Stimulated activated CD4-positive, alpha-beta T cell treated with anti-CD3 and anti-CD28 coated beads, Interleukin-1b, Interleukin-23, amount 100 ng/mL, for 1 hour (primary cell): ENCODE measurements around the gene SLX4IP.
"Not testable (repeated sequence)": the region's sequence is repeated elsewhere in the genome, so short reads cannot be mapped to it uniquely, and the experiment has no call there.

Source experiments
- DNase-seq, 2 donors: peaks; one replicate each; pipeline ENCODE4 v3.0.0-alpha.2; 2020; ENCODE audit warnings: low read depth in 2 of 2

SLX4IP gene

DNA sequence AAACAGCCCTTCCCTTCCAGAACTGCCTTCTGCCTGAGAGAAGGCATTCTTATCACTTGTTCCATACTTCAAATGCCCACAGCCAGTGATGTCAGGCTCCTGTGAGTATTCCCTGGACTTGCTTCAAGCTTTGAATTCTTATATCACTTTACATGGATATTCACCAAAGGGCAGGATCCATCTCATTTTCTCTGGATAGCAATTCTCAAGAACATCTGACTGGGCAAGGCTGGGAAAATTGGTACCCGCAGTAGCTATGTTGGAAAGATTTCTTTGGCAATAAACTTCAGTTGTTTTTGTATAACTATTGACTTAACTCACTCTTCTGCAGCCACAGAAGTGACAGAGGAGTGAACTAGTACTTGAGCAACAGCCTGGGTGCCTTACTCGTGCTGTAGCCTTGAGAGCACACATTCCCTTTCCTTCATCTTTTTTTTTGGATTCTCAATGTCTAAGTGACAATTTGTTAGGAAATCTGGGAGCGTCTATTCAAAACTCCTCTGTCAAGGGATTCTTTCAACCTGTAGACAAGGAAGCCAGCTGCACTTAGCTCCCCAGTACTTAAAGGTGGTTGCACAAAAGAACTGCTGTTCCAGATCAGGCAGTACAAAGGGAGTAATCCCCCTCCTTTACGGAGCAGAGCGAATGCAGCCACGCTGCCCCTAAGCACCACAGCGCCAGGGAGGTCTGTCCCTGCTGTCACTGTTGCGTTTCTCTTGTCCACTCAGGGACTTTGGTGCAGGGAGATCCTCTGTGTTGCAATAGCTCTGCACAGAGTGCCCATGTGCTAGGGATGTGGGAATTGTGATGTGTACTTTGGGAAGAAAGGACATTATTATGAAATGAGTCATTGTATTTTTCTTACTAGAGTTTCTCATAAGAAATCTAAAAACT is 169.1 kb downstream of the SLX4IP start:
- DNase-seq, result no peak

DNA sequence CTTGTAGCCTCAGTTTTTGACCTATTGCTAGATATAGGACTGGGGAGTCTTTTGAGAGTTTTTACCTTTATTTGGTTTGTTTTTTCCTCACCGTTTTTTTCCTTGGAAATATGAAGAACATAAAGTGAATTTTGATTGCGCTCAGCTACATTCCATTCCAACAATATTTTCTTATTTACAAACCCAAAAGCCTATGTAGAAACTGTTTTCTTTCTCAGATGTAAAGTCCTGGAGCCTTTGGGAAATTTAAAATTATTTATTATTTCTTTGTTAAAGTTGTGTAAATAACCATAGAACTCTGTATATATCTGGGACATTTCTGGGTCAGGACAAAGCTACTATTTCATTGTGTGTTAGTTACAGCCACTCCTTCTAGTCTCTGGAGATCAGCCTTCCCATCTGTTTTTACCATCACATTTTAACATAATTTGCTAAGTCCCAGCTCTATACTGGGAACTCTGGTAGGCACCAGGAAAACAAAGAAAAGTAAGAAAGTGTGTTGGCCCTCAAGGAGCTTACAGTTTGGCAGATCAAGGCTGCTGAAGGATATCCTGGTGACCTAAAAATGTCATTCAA is 169.8 kb downstream of the SLX4IP start:
- DNase-seq, result no peak

DNA sequence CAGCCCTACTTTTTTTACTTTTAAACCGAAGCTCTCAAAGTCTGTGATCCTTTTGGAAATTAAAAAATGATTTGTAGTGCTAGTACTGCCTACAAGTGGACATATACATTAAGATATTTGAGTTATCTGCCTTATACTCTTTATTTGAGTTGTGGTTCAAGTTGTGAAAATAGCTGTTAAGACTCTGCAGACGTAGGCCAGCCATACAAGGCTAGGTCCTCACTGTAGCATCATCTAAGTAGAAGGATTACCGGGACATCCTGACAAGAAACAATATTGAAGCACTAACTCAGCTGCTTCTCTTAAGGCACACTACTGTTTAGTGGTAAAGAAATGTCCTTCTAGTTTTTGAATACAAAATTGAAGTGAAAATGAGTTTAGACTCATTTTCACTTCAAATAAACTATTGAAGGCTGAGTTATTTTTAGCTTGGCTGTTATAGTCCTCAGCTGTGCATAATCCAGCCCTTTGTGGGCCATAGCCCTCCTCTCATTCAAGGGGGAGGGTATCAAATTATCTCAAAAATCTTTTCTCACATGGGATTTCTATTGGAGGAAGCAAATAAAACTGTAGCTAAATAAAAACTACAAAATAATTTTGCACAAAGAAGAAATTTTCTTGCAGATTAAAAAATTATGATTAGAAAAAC is 170.6 kb downstream of the SLX4IP start:
- DNase-seq, result no peak

DNA sequence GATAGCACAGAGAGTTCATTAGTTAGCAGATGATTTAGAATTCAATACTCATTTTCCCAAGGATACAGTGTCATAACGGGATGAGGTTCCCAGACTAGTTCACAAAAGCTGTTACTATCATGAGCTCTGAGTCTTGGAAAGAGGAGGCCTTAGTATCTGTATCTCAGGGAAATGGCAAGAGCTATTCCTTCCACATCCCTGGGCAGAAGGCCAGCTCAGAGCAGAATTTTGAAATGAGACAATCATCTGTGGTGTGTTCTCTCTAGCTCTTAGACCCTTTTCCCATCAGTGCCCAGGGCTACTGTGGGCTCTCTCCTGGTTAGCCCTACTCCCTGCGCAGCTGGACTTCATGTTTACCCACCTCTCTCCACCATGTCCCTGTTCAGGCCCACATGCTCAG is 174.2 kb downstream of the SLX4IP start:
- no peak for DNase-seq

DNA sequence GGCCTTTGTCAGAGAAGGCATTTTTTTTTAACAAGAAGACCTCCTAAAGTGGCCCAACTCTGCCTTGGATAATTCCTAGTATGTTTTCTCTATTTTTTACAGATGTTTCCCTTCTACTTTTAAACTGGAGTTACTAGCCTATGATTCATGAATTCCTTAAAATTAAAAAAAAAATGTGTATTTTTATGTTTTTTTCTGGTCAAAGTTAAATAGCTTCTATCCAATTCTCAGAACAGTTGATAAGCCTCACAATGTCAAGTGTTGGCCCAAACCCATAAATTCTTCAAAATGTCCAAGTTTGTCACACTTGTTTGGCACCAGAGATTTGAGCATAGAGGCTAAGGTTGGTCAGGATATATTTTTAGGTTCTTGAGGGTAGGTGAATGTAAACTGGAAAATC is 174.7 kb downstream of the SLX4IP start:
- DNase-seq, result no peak

DNA sequence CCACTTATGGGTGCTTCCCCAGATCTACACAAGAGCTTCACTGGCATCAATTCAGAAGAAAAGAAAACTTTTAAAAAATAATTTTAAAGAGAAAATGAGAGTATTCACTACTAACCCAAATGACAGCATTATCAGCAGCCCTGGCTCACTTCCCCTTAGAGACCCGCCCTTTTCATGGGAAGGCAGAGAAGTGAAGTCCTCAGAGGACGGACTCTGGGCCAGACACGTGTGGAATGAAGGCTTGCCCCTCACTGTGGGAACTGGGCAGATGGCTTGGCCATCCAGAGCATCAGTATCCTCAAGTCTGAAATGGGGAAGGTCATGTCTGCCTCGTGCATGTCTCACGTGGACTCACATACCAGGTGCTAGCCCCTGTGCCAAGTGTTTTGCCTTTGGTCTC is 175.1 kb downstream of the SLX4IP start:
- DNase-seq, result no peak

DNA sequence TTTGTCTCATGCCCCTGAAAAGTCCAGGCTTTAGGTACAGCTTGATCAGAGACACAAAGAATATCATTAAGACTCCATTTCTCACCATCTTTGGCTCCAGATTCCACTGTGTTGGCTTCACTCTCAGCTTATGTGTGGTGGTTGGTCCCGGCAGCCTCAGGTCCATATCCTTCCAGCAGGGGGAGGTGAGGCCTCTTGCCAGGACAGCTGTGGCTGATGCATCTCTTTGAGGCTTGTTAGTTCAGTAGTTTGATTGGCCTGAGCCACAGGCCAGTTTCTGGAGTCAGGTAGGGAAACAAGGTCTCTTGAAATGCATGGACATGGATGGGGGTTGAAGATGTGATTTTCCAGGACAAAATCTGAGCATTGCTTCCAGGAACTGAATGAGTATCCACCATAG is 176.3 kb downstream of the SLX4IP start:
- DNase-seq, result no peak

DNA sequence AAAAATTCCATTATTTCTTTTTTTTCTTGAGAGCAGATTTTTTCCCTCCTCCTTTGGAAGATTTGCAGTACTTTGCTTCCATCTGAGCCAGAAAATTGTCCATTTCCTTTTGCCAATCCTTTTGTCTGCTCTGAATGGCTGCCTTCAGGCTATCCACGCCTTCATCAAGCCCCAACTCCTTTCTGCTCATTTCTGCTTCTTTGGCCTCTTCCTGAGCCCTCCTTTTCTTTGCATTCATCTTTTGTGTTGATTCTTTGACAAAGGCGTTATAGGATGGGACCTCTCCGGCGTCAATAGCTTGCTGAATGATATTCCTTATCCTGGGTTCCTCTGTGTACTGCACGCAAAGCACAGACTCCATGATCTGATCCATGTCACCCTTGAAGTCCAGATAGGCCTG is 178.3 kb downstream of the SLX4IP start:
- DNase-seq, result not testable (repeated sequence)

DNA sequence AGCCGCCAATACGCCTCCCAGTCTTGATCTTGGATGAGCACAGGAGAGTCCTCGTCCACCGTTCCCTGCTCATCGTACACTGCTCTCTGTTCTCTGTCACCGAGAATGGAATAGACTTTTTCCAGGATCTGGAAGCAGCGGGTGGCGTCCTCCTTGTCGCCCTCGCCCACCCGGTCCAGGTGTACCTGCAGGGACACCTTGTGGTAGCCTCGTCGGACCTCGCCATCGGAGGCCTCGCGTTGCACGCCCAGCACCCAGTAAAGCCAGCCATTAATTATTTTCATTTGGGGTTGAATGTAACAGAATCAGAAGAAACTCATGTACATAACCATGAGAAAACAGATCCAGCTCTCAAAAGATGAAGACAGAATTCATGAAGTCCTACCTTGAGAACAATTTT is 178.8 kb downstream of the SLX4IP start:
- no peak for DNase-seq

DNA sequence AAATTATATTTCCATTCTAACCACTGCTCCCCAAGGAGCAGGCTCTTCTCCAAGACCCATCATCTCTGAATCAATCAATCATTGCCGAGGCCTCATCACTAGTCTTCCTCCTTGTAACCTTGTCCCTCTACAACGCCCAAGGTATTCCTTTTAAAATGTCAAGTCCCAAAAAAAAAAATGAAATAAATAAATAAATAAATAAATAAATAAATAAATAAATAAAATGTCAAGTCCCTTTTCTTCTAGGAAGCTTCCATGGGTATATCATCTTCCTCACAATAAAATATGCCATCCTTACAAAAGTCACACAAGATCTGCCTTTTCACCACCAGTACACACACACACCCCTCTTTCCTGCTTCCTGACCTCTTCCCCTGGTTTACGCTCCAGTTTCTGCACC is 181.1 kb downstream of the SLX4IP start:
- no peak for DNase-seq

DNA sequence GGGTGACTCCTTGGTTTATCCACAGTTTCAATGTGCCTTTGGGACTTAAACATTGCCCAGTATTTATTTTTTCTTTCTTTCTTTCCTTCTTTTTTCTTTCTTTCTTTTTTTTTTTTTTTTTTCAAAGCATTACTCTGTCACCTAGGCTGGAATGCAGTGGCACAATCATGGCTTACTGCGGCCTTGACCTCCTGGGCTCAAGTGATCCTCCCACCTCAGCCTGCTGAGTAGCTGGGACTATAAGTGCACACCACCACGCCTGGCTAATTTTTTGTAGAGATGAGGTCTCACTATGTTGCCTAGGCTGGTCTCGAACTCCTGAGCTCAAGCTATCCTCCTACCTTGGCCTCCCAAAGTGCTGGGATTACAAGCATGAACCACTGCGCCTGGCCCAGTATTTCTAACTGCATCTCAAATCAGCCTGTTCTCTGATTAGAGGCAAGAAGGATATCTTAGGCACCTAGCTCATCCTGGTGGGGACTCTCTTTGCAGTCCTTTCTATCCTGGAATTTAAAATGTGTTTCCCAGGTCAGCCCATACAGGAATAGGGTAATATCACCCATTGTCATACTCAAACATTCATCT is 182.5 kb downstream of the SLX4IP start:
- DNase-seq, result not testable (repeated sequence)

DNA sequence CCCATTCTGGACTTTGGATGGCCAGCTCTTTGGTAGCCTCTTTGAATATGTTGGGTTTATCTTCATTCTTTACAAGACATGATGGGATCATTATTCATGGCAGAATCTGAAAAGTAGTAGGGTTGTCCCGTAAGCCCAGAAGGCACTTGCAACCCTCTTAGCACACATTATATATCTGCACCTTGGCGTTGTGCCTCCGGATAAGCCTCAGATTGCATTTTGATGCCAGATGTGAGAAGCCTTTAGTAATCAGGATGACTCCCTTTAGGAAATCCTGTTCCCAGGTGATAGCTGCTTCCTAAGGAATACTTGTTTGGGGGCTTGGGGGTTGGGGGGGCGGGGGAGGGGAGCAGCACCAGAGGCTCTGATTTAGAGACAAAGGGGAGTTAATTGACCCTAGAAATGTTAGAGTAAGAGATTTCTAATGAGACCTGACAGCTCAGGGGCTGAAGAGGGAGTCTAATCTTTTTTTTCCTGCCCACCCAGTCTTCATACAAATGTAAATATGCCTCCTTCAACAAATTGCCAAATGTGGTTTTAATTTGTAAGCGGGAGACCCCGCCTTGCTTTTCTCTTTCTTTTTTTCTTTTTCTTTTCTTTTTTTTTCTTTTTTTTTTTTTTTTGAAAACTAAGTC is 183.6 kb downstream of the SLX4IP start:
- DNase-seq, result no peak

DNA sequence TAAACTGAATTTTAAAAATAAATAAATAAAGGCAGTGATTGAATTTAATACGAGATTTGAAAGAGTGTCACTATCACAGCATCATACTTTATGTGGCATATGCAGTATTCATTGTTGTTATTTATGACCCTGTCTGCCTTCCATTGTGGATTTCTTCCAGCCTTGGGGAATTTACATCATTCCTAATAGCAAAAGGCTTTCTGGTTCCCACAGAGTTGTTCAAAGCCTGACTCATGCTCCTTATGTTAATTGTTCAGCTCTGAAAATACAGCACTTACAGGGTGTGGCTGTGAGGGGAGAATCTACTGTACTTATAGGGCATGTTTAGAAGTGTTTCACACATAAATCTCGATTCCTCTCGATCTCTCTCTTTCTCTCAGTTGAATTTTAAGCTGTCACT is 184.3 kb downstream of the SLX4IP start:
- DNase-seq, result no peak

DNA sequence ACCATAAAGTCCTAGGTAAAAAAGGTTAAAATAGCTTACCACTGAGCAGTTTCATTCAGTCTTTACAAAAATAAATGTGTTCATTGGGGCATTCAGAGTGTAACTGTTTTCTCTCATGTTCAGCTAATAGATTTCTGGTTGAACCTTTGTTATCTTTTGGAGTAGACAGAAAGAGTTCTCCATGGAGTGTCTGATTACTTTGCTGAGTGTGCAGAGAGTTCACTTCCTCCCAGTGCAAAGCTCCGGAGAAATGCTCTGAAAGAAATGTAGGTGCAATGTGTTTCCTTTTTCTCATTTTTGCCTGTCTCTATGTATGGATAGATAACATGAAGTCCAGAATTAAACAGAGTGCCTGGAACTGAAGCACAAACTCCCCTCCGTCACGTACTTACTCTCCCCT is 186.0 kb downstream of the SLX4IP start:
- DNase-seq, result no peak

DNA sequence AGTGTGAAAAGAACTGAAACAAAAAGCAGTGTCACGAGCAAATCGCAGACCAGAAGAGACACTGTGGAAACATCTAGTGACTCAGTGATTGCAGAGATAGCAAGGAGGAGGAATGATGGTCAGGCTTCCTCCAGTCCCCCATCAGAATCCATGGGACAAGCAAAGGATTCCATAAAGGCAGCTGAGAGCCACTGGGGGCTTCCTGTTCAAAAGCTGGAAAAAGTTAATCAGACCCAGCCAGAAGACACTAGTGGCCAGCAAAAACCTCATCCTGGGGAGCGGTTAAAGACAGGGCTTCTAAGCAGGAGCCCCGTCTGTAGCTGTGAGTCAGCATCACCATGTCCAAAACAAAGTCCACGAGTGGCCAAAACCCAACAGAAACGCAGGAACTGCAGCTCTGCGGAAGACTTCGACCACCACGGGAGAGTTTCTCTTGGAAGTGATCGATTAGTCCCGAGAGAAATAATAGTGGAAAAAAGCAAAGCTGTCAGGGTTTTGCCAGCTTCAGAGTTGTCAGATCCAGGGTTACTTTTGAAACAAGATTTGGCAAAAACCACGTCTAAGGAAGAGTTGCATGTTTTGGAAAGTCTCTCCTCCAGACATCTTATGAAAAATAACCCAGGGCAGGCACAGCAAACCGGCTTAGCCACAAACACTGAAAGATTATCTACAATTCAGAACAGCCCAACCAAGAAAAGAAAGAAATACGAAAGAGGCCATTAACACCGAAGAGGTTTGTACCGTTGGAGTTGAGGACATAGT is 187.7 kb downstream of the SLX4IP start:
- no peak for DNase-seq

DNA sequence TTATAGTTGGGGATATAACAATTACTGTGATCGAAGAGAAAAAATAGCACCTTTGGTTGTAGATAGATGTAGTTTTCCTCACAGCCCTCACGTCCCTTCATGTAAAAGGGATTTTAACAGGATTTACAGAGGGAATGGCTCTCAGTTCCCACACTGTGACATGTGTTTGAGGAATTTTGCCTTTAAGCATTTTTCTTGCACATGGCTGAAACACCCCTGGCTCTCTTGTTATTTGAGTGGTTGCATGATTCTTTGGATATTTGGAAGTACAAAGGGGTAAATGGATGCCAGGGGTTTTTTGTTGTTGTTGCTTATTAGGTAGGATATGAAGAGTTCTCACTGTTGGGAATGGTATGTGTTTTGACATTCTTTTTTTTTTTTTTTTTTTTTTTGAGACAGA is 190.5 kb downstream of the SLX4IP start:
- DNase-seq, result no peak

DNA sequence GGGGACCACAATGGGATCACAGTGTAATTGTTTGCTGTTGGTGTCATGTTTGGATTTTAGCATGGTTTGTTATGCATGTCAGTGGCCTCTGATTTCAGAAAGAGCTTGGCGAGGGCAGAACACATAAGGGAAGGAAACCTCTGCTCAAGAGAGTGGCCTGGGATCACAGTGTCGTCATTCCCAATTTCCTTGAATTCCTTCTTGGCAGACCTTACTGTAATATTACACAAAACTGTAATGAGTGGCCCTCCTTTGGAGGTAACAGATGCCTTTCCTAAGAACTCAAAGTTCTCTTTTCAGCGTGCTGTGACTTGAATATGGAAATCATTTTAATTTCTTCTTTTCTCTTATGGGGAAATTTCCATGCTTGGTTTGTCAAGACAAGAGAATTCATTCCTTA is 191.8 kb downstream of the SLX4IP start:
- no peak for DNase-seq

DNA sequence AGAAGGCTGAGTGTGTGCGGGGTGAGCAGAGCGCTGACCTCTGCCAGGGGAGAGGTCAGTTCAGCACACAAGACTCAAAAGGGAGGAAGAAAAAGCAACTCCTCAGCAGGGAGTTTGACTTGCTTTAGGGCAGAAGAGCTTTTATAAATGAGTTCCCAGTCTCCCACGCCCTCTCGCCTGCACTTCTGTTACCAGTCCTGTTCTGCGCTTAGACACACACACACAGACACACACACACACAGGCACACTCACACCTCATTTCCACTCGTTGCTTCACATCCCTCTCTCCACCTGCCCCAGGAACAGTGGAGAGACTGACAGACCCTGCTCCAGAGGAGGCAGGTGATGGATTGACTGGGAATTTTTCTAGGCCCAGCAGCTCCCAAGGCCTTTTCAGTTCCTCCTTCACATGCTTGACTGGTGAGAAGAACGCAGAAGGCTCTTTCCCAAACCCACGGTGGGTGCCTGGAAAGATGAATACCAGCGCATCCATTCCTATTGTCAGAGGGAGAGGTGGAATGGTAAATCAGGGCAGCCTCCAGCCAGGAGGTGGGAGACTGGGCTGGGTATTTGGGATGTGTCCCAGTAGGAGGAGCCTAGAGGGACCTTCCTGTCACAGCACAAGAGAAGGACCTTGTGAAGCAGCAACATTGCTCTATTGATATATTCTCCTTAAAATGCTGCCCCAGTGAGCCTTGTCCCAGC is 195.0 kb downstream of the SLX4IP start:
- no peak for DNase-seq

DNA sequence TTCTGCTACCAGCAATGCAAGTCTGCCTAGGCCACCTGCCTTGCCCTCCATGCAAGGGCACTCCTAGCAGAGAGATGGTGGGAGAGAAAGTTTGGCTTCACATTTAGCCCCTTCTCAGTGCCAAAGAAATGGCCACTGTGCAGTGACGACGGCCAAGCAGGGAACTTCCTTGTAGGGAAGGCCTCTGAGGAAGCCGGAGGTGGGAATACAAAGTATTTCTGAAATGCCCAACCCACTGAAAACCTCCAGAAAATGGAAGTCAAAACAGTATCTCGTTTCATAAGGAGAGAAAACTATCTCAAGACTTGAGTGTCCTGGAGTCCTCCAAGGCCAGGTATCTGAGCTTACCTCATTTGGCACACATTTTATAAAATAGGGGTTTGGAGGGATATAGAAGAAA is 196.0 kb downstream of the SLX4IP start:
- DNase-seq, result no peak

DNA sequence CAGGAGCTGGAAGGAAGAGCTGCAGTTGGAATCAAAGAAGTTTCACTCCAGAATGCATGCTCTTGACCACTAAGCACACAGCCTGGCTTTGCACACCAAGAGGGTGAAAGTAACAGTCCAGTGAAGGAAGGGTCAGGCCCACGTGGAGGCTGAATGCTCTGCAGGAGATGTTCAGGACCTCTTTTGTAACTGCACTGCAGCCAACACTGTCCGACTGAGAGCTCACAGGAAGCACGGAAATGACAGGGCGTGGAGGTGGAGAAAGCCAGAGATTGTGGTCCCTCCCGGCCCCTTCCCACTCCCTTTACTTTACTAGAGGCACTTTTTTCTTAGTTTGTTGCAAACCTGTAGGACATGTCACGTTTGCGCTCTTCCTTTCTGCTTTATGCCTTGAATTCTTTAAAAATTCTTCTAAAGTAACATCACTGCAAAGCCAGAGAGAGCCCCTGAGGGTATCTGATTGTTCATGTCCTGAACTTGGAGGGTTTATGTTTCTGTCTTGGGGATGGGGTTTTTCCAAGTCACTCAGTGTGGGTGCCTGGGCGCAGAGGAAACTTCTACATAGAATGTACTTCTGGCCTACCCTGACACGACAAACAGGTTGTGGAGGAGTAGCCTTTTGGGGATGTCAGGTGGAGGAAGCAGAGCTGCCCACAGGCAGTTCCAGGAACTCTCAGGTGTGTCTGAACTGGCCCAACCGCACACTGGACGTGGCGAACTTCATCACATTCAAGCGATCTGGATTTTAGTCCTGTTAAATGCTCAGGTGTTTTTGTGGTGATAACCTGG is 197.8 kb downstream of the SLX4IP start:
- no peak for DNase-seq
